Activated CD8-positive, alpha-beta memory T cell treated with anti-CD3 and anti-CD28 coated beads, Interleukin-2, amount 50 U/mL, for 24 hours (primary cell): Measurements from ENCODE around the gene OR6J1.
"Not testable (repeated sequence)": the region's sequence is repeated elsewhere in the genome, so short reads cannot be mapped to it uniquely, and the experiment has no call there.

Experiments used
- DNase-seq: peaks from one replicate; pipeline ENCODE4 v3.0.0-alpha.2; 2020; ENCODE audit errors: extremely low read depth

The OR6J1 gene

GRCh38 chr14:22606380-22606779 is 37.8 kb downstream of the OR6J1 start:
- no peak for DNase-seq

DNA sequence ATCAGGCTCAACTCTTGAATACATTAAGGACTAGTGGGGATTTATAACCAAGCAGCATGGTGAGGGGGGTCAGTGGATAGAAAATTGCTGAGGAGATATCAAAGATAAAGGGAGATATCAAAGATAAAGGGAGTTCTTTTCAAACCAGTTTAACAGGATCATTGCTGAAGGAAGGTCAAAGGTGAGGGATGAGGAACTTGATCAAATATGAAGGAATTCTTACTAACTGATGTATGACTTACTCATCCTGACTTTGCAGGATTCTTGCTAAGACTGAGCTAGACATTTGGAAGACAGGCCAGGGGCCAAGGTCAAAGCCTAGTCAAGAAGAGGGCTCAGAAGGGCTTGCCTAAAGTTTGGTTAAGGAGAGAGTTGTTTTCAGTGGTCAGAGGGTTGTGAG is 41.3 kb downstream of the OR6J1 start:
- no peak for DNase-seq

GRCh38 chr14:22601996-22602395 is 42.2 kb downstream of the OR6J1 start:
- DNase-seq = no peak

DNA sequence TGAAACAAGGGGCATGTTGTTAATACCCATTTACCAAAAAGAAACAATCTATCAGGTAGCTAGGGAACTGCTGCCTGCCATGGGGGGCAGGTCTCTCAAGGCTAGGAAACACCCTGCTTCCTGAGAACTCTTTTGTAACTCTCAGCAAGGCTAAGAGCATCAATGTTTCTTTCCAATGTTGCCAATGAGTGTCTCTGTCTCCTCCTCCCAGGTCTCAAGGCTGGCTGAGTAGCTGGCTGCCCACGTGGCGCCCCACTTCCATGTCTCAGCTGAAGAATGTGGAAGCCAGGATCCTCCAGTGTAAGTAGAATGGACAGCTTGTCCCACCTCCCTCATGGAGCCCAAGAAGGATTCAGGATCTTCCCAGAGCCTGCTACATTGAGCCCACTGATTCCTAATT is 42.7 kb downstream of the OR6J1 start:
- no peak for DNase-seq

DNA sequence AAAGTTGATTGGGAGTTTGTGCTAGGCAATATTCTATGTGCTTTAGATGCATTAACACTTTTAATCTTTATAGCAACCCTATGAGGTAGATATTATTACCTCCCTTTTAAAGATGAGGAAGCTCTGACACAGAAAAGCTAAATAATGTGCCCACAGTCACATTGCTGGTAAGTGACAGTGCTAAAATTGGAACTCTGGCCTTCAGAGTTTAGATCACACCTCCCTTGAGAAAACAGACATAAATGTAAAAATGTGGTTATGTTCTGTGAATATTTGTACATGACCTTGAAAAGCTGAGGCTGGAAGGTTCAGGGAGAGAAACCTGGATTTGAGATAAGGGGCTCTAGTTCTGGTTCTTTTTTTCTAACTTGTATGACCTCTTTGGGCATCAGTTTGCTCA is 44.1 kb downstream of the OR6J1 start:
- no peak for DNase-seq

GRCh38 chr14:22599349-22599748 is 44.8 kb downstream of the OR6J1 start:
- DNase-seq = no peak

GRCh38 chr14:22598896-22599244 is 45.3 kb downstream of the OR6J1 start:
- DNase-seq = no peak

GRCh38 chr14:22598099-22598895 is 45.9 kb downstream of the OR6J1 start, which contains the start of gene ABHD4:
Gene ABHD4 (plus strand): TSS chr14:22598300. CDS start chr14:22598307, 7 bp downstream.
- DNase-seq = no peak

DNA sequence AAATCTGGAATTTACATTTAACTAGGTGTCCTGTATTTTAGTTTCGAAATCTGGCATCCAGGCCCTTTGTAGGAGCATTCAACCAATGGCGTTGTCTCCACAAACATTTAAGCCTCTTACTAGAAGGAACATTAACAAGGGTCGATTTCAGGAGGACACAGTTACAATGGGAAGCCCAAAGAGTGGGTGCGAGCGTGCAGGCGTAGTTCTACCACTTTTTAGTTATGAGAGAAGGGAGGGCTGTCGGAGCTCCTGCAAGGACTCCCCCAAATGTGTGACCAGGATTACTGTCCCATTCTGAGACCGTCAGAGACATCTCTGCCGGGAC is 46.4 kb downstream of the OR6J1 start:
- no peak for DNase-seq

- DNase-seq = no peak
Measured at GRCh38 chr14:22597265-22597664, 46.9 kb downstream of the OR6J1 start.

DNA sequence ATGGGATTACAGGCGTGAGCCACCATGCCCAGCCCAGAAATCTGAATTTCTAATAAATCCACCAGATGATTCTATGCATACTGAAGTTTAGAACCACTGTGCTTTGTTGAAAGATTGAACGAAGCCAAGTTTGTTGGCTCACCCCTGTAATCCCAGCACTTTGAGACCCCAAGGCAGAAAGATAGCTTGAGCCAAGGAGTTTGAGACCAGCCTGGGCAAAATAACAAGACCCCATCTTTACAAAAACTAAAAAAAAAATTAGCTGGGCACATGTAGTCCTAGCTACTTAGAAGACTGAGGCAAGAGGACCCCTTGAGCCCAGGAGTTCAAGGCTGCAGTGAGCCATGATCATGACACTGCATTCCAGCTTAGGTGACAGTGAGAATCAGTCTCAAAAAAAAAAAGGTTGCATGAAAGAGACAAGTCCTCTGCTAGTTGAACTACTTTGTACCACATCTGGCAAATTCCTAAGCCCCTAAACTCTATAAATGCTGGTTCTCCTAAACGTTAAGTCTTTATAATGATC is 47.7 kb downstream of the OR6J1 start:
- DNase-seq = no peak

DNA sequence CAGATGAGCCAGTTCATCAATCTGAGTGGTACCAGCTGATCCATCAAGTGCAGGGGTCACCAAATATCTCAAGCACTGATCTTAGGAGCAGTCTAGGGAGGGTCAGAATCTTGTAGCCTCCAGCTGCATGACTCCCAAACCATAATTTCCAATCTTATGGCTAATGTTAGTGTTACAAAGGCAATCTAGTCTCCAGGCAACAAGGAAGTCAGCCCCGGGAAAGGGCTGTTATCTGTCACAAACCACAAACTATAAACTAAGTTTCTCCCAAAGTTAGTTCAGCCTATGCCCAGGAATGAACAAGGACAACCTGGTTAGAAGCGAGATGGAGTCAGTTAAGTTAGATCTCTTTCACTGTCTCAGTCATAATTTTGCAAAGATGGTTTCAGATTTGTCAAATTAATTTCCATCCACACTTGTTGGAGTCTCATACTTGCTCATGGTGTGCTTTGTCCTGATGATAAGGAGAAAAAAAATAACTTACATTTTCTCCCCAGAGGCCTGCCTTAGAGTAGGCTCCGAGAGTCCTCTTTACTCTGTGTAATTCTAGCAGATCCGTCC is 49.9 kb downstream of the OR6J1 start:
- no peak for DNase-seq

DNA sequence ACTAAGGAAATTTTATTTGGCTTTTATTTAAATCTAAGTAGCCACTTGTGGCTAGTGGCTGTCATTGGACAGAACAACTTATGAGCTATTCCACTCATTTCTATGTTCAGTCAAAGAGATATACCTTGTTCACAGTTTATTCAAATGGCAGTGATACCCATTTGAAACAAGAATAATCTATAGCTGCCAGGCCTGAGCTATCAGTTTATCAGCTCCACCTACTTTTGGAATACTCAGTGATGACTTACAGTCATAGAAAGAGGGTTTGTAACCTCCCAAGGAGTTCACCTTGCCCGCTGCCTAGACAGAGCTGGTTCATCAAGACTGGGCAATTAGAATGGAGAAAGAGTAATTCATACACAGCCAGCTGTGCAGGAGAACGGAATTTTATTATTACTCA is 50.6 kb downstream of the OR6J1 start:
- no peak for DNase-seq

DNA sequence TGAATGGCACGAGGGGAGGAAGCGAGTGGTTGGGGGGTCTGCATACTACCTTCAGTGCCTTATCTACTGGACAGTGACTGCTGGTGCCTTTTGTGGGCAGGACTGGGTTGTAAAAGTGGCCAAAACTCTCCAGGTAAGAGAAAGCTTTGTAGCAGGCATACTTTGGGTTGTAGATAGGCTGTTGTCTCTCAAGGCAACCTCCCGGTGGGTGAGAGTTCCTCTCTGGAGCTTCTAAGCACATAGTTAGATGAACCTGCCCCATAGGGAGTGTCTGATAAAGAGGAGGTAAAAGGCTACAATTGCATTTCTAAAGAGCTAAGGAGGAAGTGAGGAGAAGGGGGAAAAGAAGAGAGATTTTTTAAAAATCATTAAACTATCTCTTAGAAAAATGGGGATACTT is 51.0 kb downstream of the OR6J1 start:
- DNase-seq = no peak

DNA sequence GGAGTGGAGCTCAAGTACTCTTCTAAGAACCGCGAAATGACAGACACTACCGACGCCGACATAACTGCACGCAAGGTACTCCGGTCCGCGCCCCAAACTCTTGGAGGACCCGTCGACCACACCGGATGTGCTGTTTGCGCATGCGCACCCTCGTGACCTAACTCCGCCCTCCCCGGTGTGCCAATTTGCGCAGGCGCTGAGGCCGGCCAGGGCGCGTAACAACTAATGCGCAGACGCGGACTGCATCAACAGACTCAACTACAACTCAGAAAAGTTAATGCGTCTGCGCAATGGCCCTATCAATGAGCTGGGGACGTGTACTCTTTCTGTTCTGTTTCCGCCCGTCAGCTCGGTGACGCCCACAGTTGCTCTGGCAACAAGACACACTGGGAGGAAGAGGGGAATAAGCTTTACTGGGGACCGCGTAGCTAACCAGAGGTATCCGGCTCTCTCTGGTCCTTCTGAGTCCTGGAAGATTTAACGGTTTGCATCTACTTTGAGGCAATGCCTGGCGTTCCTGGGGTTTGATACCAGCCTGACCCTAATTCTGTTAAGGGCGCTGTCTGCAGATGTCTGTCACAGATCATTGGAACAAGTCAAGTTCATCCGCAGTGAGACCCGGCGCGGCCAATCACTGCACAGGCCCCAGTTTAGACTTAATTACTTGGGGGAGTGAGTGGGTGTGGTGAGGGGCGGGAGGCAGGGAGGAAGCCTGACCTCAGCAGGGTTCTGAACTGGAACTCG is 54.9 kb downstream of the OR6J1 start, which contains the start of gene DAD1:
Gene DAD1, minus strand, starts transcription at position 129 of the 744 bp plus-strand sequence. Its CDS starts 67 bp downstream, at position 62.
- DNase-seq = peak; percentile 99

- DNase-seq = no peak
Measured at GRCh38 chr14:22588526-22589095, 55.5 kb downstream of the OR6J1 start.

- DNase-seq = not testable (repeated sequence)
Measured at GRCh38 chr14:22587677-22588422, 56.3 kb downstream of the OR6J1 start.

DNA sequence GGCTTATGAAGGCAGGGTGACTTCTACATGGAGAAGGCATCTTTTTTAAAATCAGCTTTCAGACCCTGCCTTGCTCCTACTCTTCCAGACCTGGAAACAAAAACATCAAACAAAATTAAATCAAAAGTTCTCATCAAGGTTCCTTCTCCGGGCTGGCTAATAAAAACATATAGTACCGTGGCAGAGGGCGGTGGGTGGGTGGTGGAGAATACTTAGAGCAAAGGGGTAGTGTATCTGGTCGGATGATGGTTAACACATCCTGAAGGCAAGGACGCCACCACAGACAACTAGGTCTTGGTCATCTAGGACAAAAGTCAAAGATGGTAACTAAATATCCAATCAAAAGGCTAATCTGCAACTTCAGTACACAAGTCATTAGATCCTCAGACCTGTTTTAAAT is 56.9 kb downstream of the OR6J1 start:
- DNase-seq = no peak

GRCh38 chr14:22583994-22584393 is 60.2 kb downstream of the OR6J1 start:
- no peak for DNase-seq
